HG02938 (cell line): ENCODE results near the gene RGS6.

Experiments used
- ATAC-seq: cut with Tn5 transposase; IDR thresholded peaks from one replicate; pipeline ENCODE4 v1.9.1; 2021; ENCODE audit warnings: mild to moderate bottlenecking, moderate library complexity; ENCODE audit not compliant: unreplicated experiment

The RGS6 gene

GRCh38 chr14:72063761-72064282, 131.6 kb downstream of the RGS6 start:
- no peak for ATAC-seq

GRCh38 chr14:72064501-72064900, 132.3 kb downstream of the RGS6 start:
- ATAC-seq = no peak

- no peak for ATAC-seq
These were observed 138.2 kb downstream of the RGS6 start for GRCh38 chr14:72070458-72070857.

GRCh38 chr14:72075649-72076334, 143.6 kb downstream of the RGS6 start:
- ATAC-seq = no peak

GRCh38 chr14:72081137-72081536, 148.9 kb downstream of the RGS6 start:
- ATAC-seq = no peak

GRCh38 chr14:72084935-72085334, 152.7 kb downstream of the RGS6 start:
- ATAC-seq = no peak

- ATAC-seq = no peak
These were observed 157.4 kb downstream of the RGS6 start for GRCh38 chr14:72089625-72090024.

GRCh38 chr14:72094844-72095582, 162.8 kb downstream of the RGS6 start:
- no peak for ATAC-seq

GRCh38 chr14:72097173-72097783, 165.0 kb downstream of the RGS6 start:
- no peak for ATAC-seq

- ATAC-seq = no peak
These were observed 166.0 kb downstream of the RGS6 start for GRCh38 chr14:72098210-72098609.

GRCh38 chr14:72099566-72099965, 167.3 kb downstream of the RGS6 start:
- no peak for ATAC-seq

- ATAC-seq = no peak
These were observed 171.9 kb downstream of the RGS6 start for GRCh38 chr14:72104011-72104613.

GRCh38 chr14:72111911-72112310, 179.7 kb downstream of the RGS6 start:
- no peak for ATAC-seq

GRCh38 chr14:72118841-72119240, 186.6 kb downstream of the RGS6 start:
- no peak for ATAC-seq

GRCh38 chr14:72120315-72120714, 188.1 kb downstream of the RGS6 start:
- no peak for ATAC-seq

- ATAC-seq = no peak
These were observed 191.5 kb downstream of the RGS6 start for GRCh38 chr14:72123755-72124154.

GRCh38 chr14:72124171-72124570, 191.9 kb downstream of the RGS6 start:
- no peak for ATAC-seq

- ATAC-seq = no peak
These were observed 193.9 kb downstream of the RGS6 start for GRCh38 chr14:72126091-72126490.

- no peak for ATAC-seq
These were observed 194.3 kb downstream of the RGS6 start for GRCh38 chr14:72126561-72126960.

GRCh38 chr14:72128629-72129028, 196.4 kb downstream of the RGS6 start:
- no peak for ATAC-seq

- ATAC-seq = no peak
These were observed 197.1 kb downstream of the RGS6 start for GRCh38 chr14:72129291-72129690.
